GM18951 (cell line): ENCODE results near the gene HSD17B7.

Experiments
- POLR2A ChIP-seq: IDR thresholded peaks from 4 replicates; pipeline ENCODE4 v1.6.1; 2011; ENCODE audit warnings: mild to moderate bottlenecking; ENCODE audit not compliant: insufficient read length, insufficient read depth; ENCODE audit errors: extremely low read depth
- in situ Hi-C: fragments of 300-500 bp; cut with MboI; formaldehyde crosslinking; loops from one replicate; pipeline ENCODE4 v1.12.0; 2022; ENCODE audit warnings: low sequenced_read_pairs, mixed read lengths, inconsistent platforms; ENCODE audit not compliant: unreplicated experiment

Gene HSD17B7

DNA sequence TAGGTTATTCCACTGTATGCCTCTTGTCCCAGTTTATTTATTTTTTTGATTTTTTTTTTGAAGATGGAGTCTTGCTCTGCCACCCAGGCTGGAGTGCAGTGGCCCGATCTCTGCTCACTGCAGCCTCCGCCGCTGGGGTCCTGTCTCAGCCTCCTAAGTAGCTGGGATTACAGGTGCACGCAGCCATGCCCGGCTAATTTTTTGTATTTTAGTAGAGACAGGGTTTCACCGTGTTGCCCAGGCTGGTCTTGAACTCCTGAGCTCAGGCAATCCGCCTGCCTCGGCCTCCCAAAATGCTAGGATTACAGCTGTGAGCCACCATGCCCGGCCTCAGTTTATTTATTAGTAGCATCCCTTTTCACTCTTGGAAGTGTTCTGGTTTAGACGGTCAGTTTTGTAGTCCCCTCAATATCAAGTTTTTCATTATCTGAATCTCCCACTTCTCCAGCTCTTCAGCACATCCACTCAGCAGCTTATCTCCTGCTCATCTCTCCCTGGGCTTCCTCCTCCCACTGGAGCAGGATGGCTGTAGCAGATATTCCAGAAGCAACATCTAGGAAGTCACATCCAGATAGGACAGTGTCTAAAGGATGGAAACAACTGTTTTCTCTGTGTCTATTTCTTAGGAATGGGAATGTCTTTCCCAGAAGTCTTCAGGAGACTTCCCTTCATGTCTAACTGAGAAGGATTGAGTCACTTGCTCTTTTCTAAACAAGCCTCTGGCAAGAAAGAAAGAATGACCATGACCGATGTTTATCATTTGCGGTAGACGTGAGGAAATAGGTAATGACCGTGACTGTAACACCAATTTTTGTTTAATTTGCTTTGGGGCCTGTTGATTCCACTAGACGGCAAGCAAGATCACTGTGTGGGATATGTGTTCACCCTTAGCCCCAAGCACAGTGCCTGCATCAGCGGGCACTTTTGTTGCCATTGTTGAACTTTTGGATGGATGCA, 56.0 kb downstream of the HSD17B7 start:
- in situ Hi-C loops: no loop called here
- TF ChIP-seq POLR2A: no peak

DNA sequence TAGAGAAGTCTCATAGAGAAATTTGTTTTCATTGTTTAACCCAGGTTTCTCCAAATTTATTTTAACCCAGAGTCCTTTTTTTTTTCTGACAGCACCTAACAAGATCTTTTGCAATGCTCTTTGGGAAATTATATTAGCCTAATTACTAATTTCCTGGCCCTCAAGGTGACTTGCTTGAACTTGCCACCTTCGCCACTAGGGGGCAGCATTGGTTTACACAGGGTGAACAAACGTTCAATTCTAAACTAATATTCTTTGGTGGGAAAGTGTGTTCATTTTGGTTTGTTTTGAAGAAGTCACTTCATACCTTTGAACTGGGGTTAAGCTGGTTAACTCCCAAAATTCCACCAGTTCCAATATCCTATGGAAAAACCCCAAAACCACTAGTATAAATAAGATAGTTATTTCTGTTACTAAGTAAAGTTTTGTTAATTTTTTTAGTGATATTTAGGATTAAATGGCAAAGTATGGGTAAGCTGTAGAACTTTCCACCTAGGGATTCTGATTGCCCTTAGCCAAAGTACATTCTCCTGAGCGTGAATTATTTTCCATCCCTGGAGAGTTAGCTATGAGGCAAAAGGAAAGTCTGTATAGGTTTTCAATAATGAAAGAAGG, 57.4 kb downstream of the HSD17B7 start:
- in situ Hi-C loops: no loop called here

DNA sequence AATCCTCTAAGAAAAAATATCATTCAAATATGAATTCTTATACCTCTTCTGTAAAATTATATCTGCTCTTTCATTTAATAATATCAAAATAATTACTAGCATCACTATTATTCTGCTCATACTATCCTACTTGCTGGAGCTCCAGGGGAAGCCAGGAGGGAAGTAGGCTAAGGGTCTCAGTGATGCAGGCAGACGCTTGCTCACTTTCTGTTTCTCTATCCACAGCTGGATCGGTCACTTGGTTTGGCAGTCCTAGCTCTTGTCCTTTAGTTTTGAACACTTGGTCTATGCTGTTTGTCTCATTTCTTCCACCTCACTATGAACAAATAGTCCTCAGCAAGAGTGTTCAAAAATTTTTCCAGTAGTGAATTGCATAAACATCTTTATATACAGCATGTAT, 59.2 kb downstream of the HSD17B7 start:
- in situ Hi-C loops: loop anchor here (25.0 kb wide), 1 partner anchor 338 kb away; no protein-coding TSS in a partner anchor

More for the DNA sequence above, 57.4 kb downstream of the HSD17B7 start:
- TF ChIP-seq POLR2A: no peak

DNA sequence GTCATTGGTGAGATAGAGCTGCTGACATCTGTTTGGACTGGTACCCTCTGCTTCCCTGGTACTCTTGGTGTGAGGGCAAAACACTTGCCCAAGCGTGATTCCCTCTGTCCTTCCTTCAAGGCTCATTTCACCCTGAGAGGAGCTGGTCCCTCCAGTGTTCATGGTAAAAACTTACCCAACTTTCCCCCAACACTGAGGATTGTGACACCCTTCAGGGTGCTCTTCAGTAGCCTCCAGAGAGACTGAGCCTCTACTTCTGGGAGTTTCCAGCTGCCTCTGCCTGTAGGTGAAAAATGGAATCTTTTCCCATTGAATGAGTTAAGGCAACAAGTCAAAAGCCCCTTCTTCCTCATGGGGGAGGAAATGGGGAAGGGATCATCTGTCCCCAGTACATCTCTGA, 60.8 kb downstream of the HSD17B7 start:
- no peak for TF ChIP-seq POLR2A
- in situ Hi-C loops: loop anchor here (25.0 kb wide), 1 partner anchor 336 kb away; no protein-coding TSS in a partner anchor

More for the DNA sequence above, 59.2 kb downstream of the HSD17B7 start:
- TF ChIP-seq POLR2A: no peak

DNA sequence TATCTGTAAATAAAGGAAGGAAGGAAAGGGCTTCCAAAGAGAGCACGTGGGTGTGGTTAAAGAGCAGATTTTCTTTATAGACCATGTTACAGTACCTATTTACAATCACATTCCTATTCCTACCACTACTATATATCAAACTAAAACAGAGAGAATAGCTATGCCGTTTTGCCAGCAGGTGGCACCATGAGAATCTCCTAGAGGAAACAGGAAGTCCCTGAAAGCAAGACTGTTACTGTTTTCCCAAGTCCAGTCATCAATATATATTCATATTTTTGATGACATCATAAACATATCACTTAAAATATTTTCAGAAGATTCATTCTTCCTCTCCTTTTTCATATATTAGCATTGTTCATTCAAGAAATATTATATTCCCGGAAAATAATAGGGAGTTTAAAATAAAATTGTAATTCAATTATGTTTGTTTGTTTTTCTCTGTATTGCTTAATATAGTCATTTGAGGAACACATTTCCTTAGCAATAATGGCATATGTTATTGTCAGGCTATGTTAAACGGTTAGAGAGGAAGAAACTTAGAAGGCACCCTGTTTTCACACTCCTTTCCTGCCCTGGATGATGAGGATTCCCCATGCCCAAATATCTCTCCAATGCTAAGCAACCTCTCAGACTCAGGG, 63.9 kb downstream of the HSD17B7 start:
- in situ Hi-C loops: loop anchor here (25.0 kb wide), 1 partner anchor 333 kb away; no protein-coding TSS in a partner anchor
- TF ChIP-seq POLR2A: no peak

DNA sequence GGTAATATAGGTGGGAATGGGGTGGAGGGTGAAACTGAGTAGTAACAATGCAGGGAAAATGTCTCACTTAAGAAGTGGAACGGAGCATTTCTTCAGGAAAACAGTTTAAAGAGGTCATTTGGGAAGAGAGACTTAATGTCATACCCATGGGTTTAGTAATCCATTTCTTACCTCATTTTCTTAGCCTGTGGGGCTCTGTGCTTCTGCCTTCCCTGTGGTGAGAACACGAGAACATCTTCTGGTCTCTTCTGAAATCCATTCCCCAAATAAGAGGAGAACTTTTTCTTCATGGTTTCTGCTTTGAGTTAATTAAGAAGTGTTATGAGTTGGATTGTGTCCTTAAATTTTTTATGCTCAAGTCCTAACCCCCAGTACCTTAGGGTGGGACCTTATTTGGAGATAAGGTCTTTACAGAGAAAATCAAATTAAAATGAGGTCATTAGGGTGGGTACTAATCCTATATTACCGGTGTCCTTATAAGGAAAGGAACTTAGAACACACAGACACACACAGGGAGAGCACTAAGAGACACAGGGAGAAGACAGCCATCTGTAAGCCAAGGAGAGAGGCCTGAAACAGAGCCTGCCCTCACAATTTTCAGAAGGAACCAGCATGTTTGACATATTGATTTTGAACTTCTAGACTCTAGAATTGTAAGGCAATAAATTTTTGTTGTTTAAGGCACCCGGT, 65.1 kb downstream of the HSD17B7 start:
- in situ Hi-C loops: loop anchor here (25.0 kb wide), 1 partner anchor 332 kb away; no protein-coding TSS in a partner anchor
- no peak for TF ChIP-seq POLR2A

DNA sequence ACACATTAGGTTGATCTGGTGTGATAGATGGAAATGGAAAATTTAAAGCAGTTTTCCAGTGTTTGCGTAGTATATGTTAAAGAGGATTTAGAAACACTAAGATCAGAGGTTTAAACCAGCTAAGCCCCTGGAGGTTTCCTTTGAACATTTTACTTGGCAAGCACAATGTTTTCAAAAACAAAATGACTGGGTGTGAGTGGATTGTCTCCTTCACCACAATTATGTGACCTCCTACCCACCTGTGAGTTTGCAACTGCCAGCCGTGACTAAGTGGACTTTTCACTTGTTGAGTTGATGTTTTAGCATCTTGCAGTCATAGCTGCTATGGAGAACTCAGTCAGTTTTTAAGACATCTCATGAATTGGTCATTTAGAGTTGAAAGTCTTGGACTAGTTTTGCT, 65.8 kb downstream of the HSD17B7 start:
- TF ChIP-seq POLR2A: no peak
- in situ Hi-C loops: loop anchor here (25.0 kb wide), 1 partner anchor 331 kb away; no protein-coding TSS in a partner anchor

DNA sequence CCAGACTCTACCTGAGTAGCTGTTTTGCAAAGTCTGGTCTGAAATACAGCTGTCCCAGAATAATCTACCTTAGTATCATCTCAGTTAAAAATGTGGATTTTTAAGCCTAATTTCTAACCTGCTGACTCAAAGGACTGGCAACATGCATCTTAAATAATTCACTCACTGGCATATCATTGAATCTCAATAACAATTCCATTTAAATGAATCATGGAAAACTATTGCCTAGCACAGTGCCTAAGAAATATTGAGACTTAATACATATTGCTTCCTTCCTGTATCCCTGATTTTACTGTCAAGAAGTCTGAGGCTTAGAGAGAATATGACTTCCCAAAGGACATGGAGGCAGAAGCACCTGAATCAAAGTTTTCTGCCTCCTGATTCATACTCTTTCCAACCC, 67.3 kb downstream of the HSD17B7 start:
- TF ChIP-seq POLR2A: no peak
- in situ Hi-C loops: loop anchor here (25.0 kb wide), 1 partner anchor 329 kb away; no protein-coding TSS in a partner anchor

DNA sequence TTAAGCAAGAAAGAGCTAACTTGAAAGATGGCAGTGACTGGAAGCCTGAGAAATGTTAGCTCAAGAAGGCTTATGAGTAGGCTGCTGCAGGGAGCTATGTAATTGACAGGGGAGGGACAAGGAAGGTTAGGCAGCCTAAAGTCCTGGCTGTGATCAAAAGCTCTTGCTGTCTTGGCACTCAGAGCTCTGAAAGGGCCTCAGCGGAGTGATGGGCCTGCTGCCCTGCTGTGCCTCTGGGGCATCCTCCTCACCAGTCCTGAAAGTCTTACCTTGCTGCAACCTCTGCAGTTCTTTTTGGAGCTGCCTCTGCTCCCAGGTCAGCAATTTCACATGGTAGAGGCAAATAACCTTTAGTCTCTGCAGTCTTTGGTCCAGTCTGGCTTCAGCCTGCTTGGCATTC, 68.7 kb downstream of the HSD17B7 start:
- in situ Hi-C loops: loop anchor here (25.0 kb wide), 1 partner anchor 328 kb away; no protein-coding TSS in a partner anchor
- no peak for TF ChIP-seq POLR2A

DNA sequence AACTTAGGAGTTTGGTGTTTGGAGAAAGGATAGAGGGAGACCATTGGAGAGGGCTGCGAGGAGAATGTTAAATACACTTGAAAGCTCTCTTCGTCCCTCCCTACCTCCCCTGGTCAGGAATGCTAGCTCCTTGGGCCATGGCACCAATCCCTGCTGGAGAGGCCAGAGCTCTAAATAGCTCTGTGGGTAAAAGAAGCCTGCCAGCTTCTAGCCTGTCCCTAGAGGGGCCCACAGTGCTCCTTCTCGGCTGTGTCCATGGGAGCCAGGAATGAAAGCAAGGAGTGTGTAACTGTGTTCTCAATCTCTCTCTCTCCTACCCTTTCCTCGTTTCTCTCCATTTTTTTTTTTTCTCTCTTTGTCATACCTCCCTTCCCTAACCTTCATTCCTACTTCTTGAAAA, 70.6 kb downstream of the HSD17B7 start, which contains the start of gene CCDC190:
Gene CCDC190 (minus strand): TSS at position 75 of the 400 bp plus-strand sequence. CDS start 1,529 bp downstream, outside the sequence.
- no peak for TF ChIP-seq POLR2A
- in situ Hi-C loops: loop anchor here (25.0 kb wide), 1 partner anchor 326 kb away; no protein-coding TSS in a partner anchor

DNA sequence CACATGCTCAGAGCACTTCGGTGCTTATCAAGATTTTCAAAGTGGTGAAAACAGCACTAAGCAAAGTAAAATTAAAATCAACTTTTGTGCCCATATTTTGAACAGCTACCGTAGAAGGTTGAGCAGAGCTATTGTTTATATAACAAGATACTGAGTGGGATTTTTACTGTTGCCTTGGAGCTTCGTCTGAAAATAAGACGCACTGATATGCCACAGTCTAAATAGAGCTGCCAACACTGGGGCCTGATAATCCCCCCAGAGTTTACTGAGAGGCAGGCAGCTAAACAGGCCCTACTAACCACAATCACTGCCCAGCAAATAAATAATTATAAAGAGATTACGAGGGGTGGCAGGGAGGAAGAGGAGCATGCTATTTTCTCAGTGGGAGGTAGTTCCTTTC, 71.1 kb downstream of the HSD17B7 start:
- no peak for TF ChIP-seq POLR2A
- in situ Hi-C loops: loop anchor here (25.0 kb wide), 1 partner anchor 326 kb away; no protein-coding TSS in a partner anchor
